ENCODE data around the gene PRLR.

- TF ChIP-seq CTCF (IDR thresholded peaks at IDR 0.05) (no peak), POLR2A (IDR thresholded peaks at IDR 0.05) (no peak)
Observed at GRCh38 chr5:35232124-35232523, 1.8 kb upstream of the PRLR start.

Measured in Peyer's patch (tissue), 4 donors.